Measurements from ENCODE around the gene HERC2.
"Not testable (repeated sequence)": the region's sequence is repeated elsewhere in the genome, so short reads cannot be mapped to it uniquely, and the experiment has no call there.

HERC2 gene

DNA sequence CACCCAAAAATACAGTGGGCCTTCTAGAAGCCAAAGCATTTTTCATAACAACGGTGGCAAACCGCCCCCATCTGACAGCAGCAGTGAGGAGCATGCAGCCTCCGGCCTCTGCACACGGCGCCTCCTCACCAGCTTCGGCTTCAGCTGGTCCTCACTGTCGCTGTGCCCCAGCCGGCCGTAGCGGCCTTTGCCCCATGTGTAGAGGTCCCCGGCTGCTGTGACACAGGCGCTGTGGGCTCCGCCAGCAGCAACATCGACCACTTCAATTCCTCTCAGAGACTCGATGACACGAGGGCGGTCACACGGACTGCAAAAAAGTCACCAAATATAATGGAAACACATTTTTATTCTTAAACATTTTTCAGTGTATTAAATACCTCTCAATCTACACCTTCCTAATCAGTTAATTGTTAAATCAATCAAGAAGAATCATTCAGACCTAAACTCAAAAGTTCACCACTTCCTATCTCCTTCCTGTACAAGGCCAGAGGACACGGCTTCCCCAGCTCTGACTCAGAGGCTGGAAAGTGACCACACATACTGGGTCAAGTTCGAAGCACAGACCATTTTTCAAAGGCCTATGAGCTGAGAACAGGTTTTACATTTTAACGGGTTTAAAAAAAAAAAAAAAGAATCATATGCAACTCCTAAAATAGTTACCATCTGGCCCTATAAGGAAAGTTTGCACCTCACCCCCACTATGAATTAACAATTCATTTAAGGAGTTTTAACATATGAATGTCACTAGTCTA is 189.3 kb downstream of the HERC2 start:
- DNase-seq (ENCODE audit: low spot score), result no peak
- FAIRE-seq, result no peak

DNA sequence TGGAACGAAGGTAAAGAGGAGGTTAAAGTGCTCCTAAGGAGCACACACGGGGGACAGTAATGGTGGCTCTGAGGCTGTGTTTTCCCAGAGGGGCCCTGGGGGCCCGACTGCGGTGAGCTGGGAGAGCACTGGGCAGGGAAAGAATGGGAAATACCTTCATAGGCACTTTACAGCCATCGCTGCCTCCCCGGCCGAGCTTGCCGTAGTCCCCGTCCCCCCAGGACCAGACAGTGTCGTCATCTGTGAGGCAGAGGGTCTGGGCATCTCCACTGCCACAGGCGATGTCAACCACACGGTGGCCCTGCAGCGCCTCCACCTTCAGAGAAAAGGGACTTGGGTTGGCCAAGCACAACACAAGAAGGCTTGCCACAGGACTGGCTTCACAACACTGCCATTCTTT is 190.0 kb downstream of the HERC2 start:
- no peak for DNase-seq (ENCODE audit: low spot score)

GRCh38 chr15:28131400-28131799 is 190.6 kb downstream of the HERC2 start:
- DNase-seq (ENCODE audit: low spot score) (no peak), FAIRE-seq (no peak)

More for the DNA sequence above, 190.0 kb downstream of the HERC2 start:
- FAIRE-seq, result no peak

DNA sequence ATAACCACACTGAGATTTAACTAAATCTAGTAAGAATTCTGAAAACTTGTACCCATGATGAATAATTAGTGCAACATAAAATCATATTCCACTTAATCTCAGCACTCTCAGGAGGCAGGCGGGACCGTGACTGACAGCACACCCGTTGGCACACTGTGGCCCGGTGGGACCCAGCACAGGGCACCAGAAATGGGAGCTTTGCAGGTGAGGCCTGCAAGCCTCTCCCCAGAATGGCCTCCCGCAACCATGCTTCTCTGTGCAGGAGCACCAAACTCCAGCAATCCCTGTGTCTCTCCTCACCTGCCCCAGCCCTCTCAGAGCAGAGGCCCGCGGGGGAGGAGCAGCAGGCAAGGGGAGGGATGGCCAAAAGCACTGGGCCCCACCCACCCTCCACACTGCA is 191.3 kb downstream of the HERC2 start:
- FAIRE-seq, result no peak

GRCh38 chr15:28129231-28129848 is 192.6 kb downstream of the HERC2 start:
- FAIRE-seq (no peak), DNase-seq (ENCODE audit: low spot score) (no peak)

More for the DNA sequence above, 191.3 kb downstream of the HERC2 start:
- no peak for DNase-seq (ENCODE audit: low spot score)

GRCh38 chr15:28128031-28128430 is 193.9 kb downstream of the HERC2 start:
- no peak for FAIRE-seq
- no peak for DNase-seq (ENCODE audit: low spot score)

- no peak for DNase-seq (ENCODE audit: low spot score)
- FAIRE-seq, result no peak
Observed at GRCh38 chr15:28127036-28127435, 194.9 kb downstream of the HERC2 start.

- peak; percentile 37 for DNase-seq (ENCODE audit: low spot score)
- peak; percentile 42 for FAIRE-seq
Observed at GRCh38 chr15:28125673-28126651, 196.0 kb downstream of the HERC2 start.

DNA sequence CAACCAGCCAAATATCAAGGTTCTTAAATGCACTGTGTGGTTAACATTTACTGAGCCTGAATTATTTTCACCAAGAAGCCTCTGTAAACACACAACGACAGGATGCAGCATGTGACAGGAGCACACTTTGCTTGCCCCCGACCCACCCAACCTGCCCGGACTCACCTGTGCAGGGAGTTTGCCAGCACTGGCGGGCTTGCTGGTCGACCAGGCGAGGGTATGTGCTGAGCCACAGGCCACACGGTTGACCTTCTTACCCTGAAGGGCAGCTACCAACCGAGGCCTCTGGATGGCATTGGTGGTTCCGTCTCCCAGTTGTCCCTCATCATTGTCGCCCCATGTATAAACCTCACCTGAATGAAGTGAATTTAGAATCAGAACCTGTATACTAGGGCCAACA is 197.1 kb downstream of the HERC2 start:
- DNase-seq (ENCODE audit: low spot score), result no peak
- peak; percentile 37 for FAIRE-seq

GRCh38 chr15:28123408-28124023 is 198.5 kb downstream of the HERC2 start:
- peak; percentile 79 for FAIRE-seq
- DNase-seq (ENCODE audit: low spot score), result peak; percentile 80

DNA sequence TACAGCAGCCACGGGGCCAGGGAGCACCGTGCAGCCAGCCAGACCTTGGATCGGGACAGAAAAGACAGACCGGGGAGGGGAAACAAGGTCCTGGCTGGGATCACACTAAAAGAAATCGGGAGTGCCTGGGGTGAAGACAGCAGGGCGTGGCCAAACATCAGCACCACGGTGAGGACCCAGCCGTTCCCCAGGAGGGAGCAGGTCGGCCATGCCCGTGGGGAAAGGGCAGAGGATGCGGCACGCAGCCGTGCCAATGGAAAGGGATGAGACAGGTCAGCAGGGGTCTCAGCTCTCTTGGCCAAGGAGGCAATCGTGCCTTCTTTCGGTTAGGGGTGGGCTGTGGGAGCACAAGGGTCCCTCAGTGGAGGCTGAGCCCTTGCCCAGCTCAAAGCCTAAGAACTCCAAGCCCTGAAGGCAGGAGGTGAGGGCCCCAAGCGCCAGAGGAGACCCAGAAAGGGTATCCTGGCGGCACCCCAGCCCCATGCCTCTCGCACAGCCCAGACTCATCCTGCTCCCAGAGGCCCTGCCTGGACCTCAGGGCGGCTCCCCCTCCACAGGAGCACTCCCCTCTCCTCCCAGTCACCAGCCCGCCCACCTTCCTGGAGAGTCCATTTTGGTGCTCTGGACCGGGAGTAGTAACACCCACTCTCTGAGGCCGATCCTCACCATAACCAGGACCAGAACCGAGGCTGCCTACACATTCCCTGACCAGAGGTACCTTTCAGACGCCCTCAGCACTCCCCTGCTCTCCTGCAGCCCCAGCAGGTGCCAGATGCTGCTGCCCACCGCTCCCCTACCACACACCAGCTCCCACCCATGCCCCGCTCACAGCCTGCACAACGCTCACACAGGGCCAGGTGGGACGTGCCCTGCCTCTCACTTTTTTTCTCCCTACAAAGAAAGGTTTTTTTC is 199.7 kb downstream of the HERC2 start:
- DNase-seq (ENCODE audit: low spot score) (no peak), FAIRE-seq (no peak)

DNA sequence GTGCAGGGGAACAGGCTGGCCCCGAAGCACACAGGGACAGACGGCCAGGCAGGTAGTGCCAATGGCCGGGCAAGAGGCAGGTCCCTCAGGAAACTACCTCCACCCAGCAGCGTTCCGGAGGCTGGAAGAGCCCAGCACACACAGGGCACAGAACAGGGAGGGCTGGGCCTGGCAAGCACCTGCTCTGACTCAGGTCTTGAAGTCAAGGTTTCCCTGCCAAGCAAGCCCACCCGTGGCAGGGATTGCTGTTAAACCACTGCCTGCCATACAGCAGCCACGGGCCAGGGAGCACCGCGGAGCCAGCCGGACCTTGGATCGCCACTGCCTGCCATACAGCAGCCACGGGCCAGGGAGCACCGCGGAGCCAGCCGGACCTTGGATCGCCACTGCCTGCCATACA is 200.4 kb downstream of the HERC2 start:
- DNase-seq (ENCODE audit: low spot score); FAIRE-seq: not testable (repeated sequence)

- DNase-seq (ENCODE audit: low spot score) (no peak), FAIRE-seq (no peak)
Observed at GRCh38 chr15:28120359-28120640, 201.7 kb downstream of the HERC2 start.

GRCh38 chr15:28118531-28118930 is 203.4 kb downstream of the HERC2 start:
- DNase-seq (ENCODE audit: low spot score), result no peak
- no peak for FAIRE-seq

DNA sequence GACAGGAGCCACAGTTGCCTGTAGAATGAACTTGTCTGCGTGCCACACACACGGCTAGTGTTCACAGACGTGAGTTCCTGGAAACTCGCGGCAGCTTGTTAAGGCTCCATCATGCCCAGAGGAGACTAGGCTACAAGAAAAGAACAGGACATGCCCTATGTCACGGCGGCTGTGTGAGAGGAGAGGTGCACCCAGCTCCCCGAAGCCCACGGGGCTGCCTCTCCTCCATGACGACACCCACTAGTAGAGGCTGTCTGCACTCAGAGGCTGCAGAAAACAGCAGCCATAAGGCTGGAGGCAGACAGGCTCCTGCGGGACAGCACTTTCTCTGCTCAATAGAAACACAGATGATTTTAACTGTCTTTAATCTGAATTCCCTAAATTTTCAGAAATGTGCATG is 203.9 kb downstream of the HERC2 start:
- FAIRE-seq (no peak), DNase-seq (ENCODE audit: low spot score) (no peak)

- DNase-seq (ENCODE audit: low spot score) (no peak), FAIRE-seq (no peak)
Observed at GRCh38 chr15:28117432-28117990, 204.5 kb downstream of the HERC2 start.

DNA sequence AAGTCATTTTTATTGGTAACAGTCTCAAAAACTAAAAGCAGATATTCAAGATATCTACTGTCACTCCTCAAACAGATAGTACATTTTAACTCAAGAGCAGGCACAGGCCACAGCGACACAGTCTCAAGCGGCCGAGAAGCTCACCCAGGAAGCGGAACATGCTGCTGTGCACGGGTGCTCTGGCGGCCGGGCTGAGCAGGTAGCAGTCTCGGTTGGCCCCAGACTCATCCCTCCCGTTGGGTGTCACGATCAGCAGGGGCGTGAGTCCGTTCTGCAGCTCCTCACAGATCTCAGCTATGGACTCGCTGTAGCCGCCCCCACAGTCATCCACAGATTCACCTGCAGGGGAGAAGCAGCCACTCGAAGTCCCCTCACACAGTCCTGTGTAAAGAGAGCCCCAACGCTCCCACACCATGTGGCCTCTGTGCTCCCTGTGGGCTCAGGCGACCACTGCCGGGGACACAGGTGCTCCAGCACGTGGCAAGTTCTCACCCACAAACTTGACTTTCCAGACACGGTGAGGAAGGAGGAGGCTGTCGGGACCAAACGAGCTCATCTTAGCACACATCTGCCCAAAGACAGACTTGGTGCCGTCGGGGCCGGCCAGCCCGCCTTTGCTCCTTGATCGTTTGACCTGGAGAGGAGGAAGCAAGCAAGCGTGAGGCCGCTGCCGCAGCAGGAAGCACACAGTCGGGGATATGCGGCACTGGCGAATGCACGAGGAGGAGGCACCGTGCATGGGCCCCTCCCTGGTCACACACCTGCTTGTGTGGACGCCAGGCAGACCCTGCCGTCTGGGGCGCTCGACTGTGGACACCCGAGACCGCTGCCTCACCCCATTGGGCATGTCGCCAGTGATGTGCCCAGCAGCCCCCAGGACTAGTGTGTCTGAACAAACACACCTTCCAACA is 205.2 kb downstream of the HERC2 start:
- peak; percentile 27 for FAIRE-seq
- DNase-seq (ENCODE audit: low spot score), result no peak

- FAIRE-seq, result no peak
Observed at GRCh38 chr15:28115871-28116270, 206.1 kb downstream of the HERC2 start.

More at GRCh38 chr15:28115871-28116270, 206.1 kb downstream of the HERC2 start:
- DNase-seq (ENCODE audit: low spot score), result no peak
